ENCODE measurements around the gene NME4. TPM values are rescaled to one million over a fixed set of nuclear protein-coding genes. Genes with fewer than 3 reads are reported as not detected.
A peak's percentile ranks its signal among the peaks of the same experiment; 100 is the strongest.

Gene NME4
- total and polyA plus RNA-seq, 10 of the 15 experiments (the other 5 are each of a cell fraction or from before 2014, with no cell fraction given) = 11.0 to 235 (median 97.7) TPM

GRCh38 chr16:383326-384051 is 13.5 kb upstream of the NME4 start (continued):
- TF ChIP-seq, protein P1, sequence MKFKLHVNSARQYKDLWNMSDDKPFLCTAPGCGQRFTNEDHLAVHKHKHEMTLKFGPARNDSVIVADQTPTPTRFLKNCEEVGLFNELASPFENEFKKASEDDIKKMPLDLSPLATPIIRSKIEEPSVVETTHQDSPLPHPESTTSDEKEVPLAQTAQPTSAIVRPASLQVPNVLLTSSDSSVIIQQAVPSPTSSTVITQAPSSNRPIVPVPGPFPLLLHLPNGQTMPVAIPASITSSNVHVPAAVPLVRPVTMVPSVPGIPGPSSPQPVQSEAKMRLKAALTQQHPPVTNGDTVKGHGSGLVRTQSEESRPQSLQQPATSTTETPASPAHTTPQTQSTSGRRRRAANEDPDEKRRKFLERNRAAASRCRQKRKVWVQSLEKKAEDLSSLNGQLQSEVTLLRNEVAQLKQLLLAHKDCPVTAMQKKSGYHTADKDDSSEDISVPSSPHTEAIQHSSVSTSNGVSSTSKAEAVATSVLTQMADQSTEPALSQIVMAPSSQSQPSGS (IDR thresholded peaks at IDR 0.05; ENCODE audit: low read length) = no peak
- TF ChIP-seq EED (IDR thresholded peaks at IDR 0.05; ENCODE audit: low read depth) (peak; percentile 56; the same call in 1 of the 2 replicates), EP300 (IDR thresholded peaks at IDR 0.05; ENCODE audit: borderline replicate concordance in 1 of 2, control insufficient read depth in 1 of 2, low read depth in 2 of 2, low read length in 2 of 2) (0 out of 4 replicates have a peak, but pooled peaks of 1 of the 2 experiments have one; percentile 9), BCLAF1 (IDR thresholded peaks at IDR 0.05) (no peak), POLR2AphosphoS5 (IDR thresholded peaks at IDR 0.05; ENCODE audit: low read length) (peak; percentile 64), E2F4 (IDR thresholded peaks at IDR 0.05; ENCODE audit: low read depth, low read length) (peak; percentile 85), TAF1 (IDR thresholded peaks at IDR 0.05; ENCODE audit: borderline replicate concordance, low read depth, low read length) (peak; percentile 32; the same call in 1 of the 2 replicates), BMI1 (IDR thresholded peaks at IDR 0.05; ENCODE audit: borderline replicate concordance) (no peak), BACH1 (IDR thresholded peaks at IDR 0.05; ENCODE audit: borderline replicate concordance) (0 out of 2 replicates have a peak, but pooled peaks have one; percentile 19), CHD1 (IDR thresholded peaks at IDR 0.05; ENCODE audit: low read depth, low read length) (no peak), POLR2A (IDR thresholded peaks at IDR 0.05; ENCODE audit: low read depth, low read length) (peak; percentile 57), RUNX3 (IDR thresholded peaks at IDR 0.05; ENCODE audit: low read length) (0 out of 2 replicates have a peak, but pooled peaks have one; percentile 30), CEBPB (IDR thresholded peaks at IDR 0.05; ENCODE audit: borderline replicate concordance in 1 of 2, low read depth in 2 of 2, low read length in 2 of 2) (no peak), IKZF1 (conservative IDR thresholded peaks at IDR 0.05) (peak; percentile 91), ZNF217 (IDR thresholded peaks at IDR 0.05) (no peak), KAT2A (conservative IDR thresholded peaks at IDR 0.05; ENCODE audit: control insufficient read depth, low read depth, low read length) (no peak), POU2F2 (IDR thresholded peaks at IDR 0.05; ENCODE audit: borderline replicate concordance, low read depth, low read length) (0 out of 3 replicates have a peak, but pooled peaks have one; percentile 33), STAT3 (IDR thresholded peaks at IDR 0.05; ENCODE audit: low read depth, low read length) (no peak), MXI1 (IDR thresholded peaks at IDR 0.05; ENCODE audit: low read depth, low read length) (peak; percentile 81)
- TF ChIP-seq, protein P2, sequence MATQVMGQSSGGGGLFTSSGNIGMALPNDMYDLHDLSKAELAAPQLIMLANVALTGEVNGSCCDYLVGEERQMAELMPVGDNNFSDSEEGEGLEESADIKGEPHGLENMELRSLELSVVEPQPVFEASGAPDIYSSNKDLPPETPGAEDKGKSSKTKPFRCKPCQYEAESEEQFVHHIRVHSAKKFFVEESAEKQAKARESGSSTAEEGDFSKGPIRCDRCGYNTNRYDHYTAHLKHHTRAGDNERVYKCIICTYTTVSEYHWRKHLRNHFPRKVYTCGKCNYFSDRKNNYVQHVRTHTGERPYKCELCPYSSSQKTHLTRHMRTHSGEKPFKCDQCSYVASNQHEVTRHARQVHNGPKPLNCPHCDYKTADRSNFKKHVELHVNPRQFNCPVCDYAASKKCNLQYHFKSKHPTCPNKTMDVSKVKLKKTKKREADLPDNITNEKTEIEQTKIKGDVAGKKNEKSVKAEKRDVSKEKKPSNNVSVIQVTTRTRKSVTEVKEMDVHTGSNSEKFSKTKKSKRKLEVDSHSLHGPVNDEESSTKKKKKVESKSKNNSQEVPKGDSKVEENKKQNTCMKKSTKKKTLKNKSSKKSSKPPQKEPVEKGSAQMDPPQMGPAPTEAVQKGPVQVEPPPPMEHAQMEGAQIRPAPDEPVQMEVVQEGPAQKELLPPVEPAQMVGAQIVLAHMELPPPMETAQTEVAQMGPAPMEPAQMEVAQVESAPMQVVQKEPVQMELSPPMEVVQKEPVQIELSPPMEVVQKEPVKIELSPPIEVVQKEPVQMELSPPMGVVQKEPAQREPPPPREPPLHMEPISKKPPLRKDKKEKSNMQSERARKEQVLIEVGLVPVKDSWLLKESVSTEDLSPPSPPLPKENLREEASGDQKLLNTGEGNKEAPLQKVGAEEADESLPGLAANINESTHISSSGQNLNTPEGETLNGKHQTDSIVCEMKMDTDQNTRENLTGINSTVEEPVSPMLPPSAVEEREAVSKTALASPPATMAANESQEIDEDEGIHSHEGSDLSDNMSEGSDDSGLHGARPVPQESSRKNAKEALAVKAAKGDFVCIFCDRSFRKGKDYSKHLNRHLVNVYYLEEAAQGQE (IDR thresholded peaks at IDR 0.05; ENCODE audit: low read depth, low read length) = no peak
- TF ChIP-seq, protein P3, sequence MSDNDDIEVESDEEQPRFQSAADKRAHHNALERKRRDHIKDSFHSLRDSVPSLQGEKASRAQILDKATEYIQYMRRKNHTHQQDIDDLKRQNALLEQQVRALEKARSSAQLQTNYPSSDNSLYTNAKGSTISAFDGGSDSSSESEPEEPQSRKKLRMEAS (IDR thresholded peaks at IDR 0.05; ENCODE audit: low read depth, low read length) = peak; percentile 62
